GM23338 (cell line): ENCODE measurements around the gene TAF7L. TPM values are rescaled to one million over a fixed set of nuclear protein-coding genes. Genes with fewer than 3 reads are reported as not detected.

ENCODE experiments used
- ATAC-seq: fragments of 200-7000 bp; cut with Tn5 transposase; 3 replicates; pipeline ENCODE4 v1.9.1; 2020
- DNase-seq: peaks from one replicate; pipeline ENCODE4 v3.0.0-alpha.2; 2015; ENCODE audit warnings: low spot score
- H2AFZ ChIP-seq: fragments of 200-600 bp; sonication (generic); 2 replicates; pipeline ENCODE4 v1.8.0; 2016; ENCODE audit warnings: antibody characterized with exemption, mild to moderate bottlenecking, moderate library complexity
- H3F3A ChIP-seq: fragments of 200-600 bp; sonication (generic); replicated peaks from 2 replicates; pipeline ENCODE4 v1.8.0; 2017; ENCODE audit warnings: antibody characterized with exemption, mixed run types, low read depth
- H3K27ac ChIP-seq: fragments of 200-600 bp; sonication (generic); 2 replicates; pipeline ENCODE4 v1.6.1; 2016; ENCODE audit warnings: low read depth
- H3K27me3 ChIP-seq: fragments of 200-600 bp; sonication (generic); 2 replicates; pipeline ENCODE4 v1.8.0; 2016; ENCODE audit warnings: mild to moderate bottlenecking, mixed run types, moderate library complexity; ENCODE audit not compliant: insufficient read depth
- H3K36me3 ChIP-seq: fragments of 200-600 bp; sonication (generic); 2 replicates; pipeline ENCODE4 v1.8.0; 2016; ENCODE audit warnings: mild to moderate bottlenecking; ENCODE audit not compliant: insufficient read depth
- H3K4me1 ChIP-seq: fragments of 200-600 bp; sonication (generic); 2 replicates; pipeline ENCODE4 v1.8.0; 2016; ENCODE audit warnings: mild to moderate bottlenecking, moderate library complexity; ENCODE audit not compliant: insufficient read depth
- H3K4me2 ChIP-seq: fragments of 200-600 bp; sonication (generic); 2 replicates; pipeline ENCODE4 v1.7.1; 2017; ENCODE audit warnings: mixed run types
- H3K4me3 ChIP-seq: fragments of 200-600 bp; sonication (generic); 2 replicates; pipeline ENCODE4 v1.6.1; 2016; ENCODE audit warnings: mixed run types
- H3K79me2 ChIP-seq: fragments of 200-600 bp; sonication (generic); replicated peaks from 2 replicates; pipeline ENCODE4 v1.8.0; 2017; ENCODE audit warnings: mild to moderate bottlenecking; ENCODE audit not compliant: insufficient read depth
- H3K9me2 ChIP-seq: fragments of 200-600 bp; sonication (generic); 2 replicates; pipeline ENCODE4 v1.8.0; 2017; ENCODE audit not compliant: insufficient read depth
- H4K20me1 ChIP-seq: fragments of 200-600 bp; sonication (generic); replicated peaks from 2 replicates; pipeline ENCODE4 v1.8.0; 2017; ENCODE audit warnings: mild to moderate bottlenecking; ENCODE audit not compliant: insufficient read depth
- H3K27ac Mint-ChIP-seq: 2 replicates; pipeline ENCODE4 v1.8.0; 2020; ENCODE audit warnings: inconsistent platforms, mild to moderate bottlenecking, moderate library complexity, mixed read lengths
- H3K27me3 Mint-ChIP-seq: 3 replicates; pipeline ENCODE4 v1.8.0; 2022; ENCODE audit warnings: low read depth, mild to moderate bottlenecking, moderate library complexity, mixed read lengths, inconsistent platforms; ENCODE audit not compliant: insufficient read depth, poor library complexity
- H3K36me3 Mint-ChIP-seq: 3 replicates; pipeline ENCODE4 v1.8.0; 2021; ENCODE audit warnings: low read depth, mild to moderate bottlenecking, inconsistent platforms, moderate library complexity, mixed read lengths
- H3K4me1 Mint-ChIP-seq: 3 replicates; pipeline ENCODE4 v1.8.0; 2020; ENCODE audit warnings: mild to moderate bottlenecking, inconsistent platforms, mixed read lengths
- H3K4me3 Mint-ChIP-seq: 3 replicates; pipeline ENCODE4 v1.8.0; 2021; ENCODE audit warnings: moderate library complexity, mild to moderate bottlenecking, inconsistent platforms, mixed read lengths
- H3K9me3 Mint-ChIP-seq: 3 replicates; pipeline ENCODE4 v1.8.0; 2020; ENCODE audit warnings: moderate library complexity, mild to moderate bottlenecking, inconsistent platforms, mixed read lengths
- CREB1 ChIP-seq: fragments of 250-450 bp; sonication (Bioruptor Pico); IDR thresholded peaks from 2 replicates; pipeline ENCODE4 v1.5.0; 2020; ENCODE audit warnings: low read depth, mild to moderate bottlenecking, moderate library complexity
- CTCF ChIP-seq, 2 experiments: fragments of 200-600 bp in 1 of 2; sonication (generic) in 1 of 2; conservative IDR thresholded peaks; 2 replicates each; pipeline versions ENCODE4 v1.5.1 to v1.6.1; 2016 to 2017; ENCODE audit warnings: antibody characterized with exemption in 2 of 2, low read depth in 2 of 2, mild to moderate bottlenecking in 2 of 2, moderate library complexity in 1 of 2
- ETS1 ChIP-seq: IDR thresholded peaks from 2 replicates; pipeline ENCODE4 v1.6.1; 2016; ENCODE audit warnings: antibody characterized with exemption
- EZH2 ChIP-seq: fragments of 200-600 bp; sonication (generic); IDR thresholded peaks from one replicate; pipeline ENCODE4 v1.8.0; 2017; ENCODE audit warnings: antibody characterized with exemption, mild to moderate bottlenecking, low read depth; ENCODE audit not compliant: unreplicated experiment
- EZH2phosphoT487 ChIP-seq: fragments of 200-600 bp; sonication (generic); IDR thresholded peaks from one replicate; pipeline ENCODE4 v1.8.1; 2018; ENCODE audit warnings: antibody characterized with exemption; ENCODE audit not compliant: unreplicated experiment
- NANOG ChIP-seq: IDR thresholded peaks from 2 replicates; pipeline ENCODE4 v1.6.1; 2016; ENCODE audit warnings: antibody characterized with exemption, borderline replicate concordance
- POLR2AphosphoS5 ChIP-seq: IDR thresholded peaks from 2 replicates; pipeline ENCODE4 v1.6.1; 2016; ENCODE audit warnings: antibody characterized with exemption, low read depth
- REST ChIP-seq: IDR thresholded peaks from one replicate; pipeline ENCODE4 v1.6.1; 2018; ENCODE audit warnings: antibody characterized with exemption; ENCODE audit not compliant: unreplicated experiment
- STAT1 ChIP-seq: IDR thresholded peaks from one replicate; pipeline ENCODE4 v1.6.1; 2016; ENCODE audit warnings: antibody characterized with exemption; ENCODE audit not compliant: unreplicated experiment
- ZNF114 ChIP-seq: fragments of 250-450 bp; sonication (Bioruptor Pico); IDR thresholded peaks from 2 replicates; pipeline ENCODE4 v1.5.0; 2020; ENCODE audit warnings: mild to moderate bottlenecking, moderate library complexity
- ZNF331 ChIP-seq: fragments of 250-450 bp; sonication (Bioruptor Pico); IDR thresholded peaks from 2 replicates; pipeline ENCODE4 v1.5.0; 2020; ENCODE audit warnings: low read depth, mild to moderate bottlenecking, moderate library complexity
- polyA plus RNA-seq: library from polyadenylated mRNA; unstranded; fragments of >200 nt; fragmentation: Nextera tagmentation; extraction: Ambion mirVana; gene quantifications from 2 replicates; pipeline ENCODE4 v1.2.1, GENCODE V29; 2016
- total RNA-seq: library from RNA; depleted of rRNA; stranded (reverse); fragments of >200 nt; shearing (Covaris generic); gene quantifications from 2 replicates; pipeline ENCODE4 v1.2.3, GENCODE V29; 2014

Gene TAF7L
- total and polyA plus RNA-seq, 2 experiments from 2014 or later: 0.66 TPM; not detected in 1

- TF ChIP-seq CREB1 (CRISPR knock-in tag): no peak
Measured at GRCh38 chrX:101274198-101274597, 16.9 kb downstream of the TAF7L start (continued).

- H3K9me3 Mint-ChIP-seq: no peaks in the 10 kb centered on the region
- H3K27me3 Mint-ChIP-seq: peaks cover 3% of the 10 kb centered on the region
- no peaks in the 10 kb centered on the region for H3K36me3 Mint-ChIP-seq
- no peaks in the 10 kb centered on the region for H3F3A ChIP-seq
- H2AFZ ChIP-seq: no peak overlapping the region
- no peaks in the 10 kb centered on the region for H3K36me3 ChIP-seq
- H4K20me1 ChIP-seq: no peaks in the 10 kb centered on the region
- H3K27ac ChIP-seq: no peak overlapping the region
- H3K4me1 ChIP-seq: no peaks in the 10 kb centered on the region
- TF ChIP-seq ZNF331 (CRISPR knock-in tag): no peak
- TF ChIP-seq POLR2AphosphoS5: no peak
- no peak for TF ChIP-seq EZH2
- no peak for TF ChIP-seq REST
- TF ChIP-seq STAT1: no peak
- TF ChIP-seq NANOG: no peak
- no peak overlapping the region for H3K4me2 ChIP-seq
- no peak overlapping the region for H3K4me3 ChIP-seq
- no peaks in the 10 kb centered on the region for H3K79me2 ChIP-seq
- H3K4me3 Mint-ChIP-seq: no peak overlapping the region
- no peak for DNase-seq
- no peak overlapping the region for H3K27ac Mint-ChIP-seq
- no peaks in the 10 kb centered on the region for H3K27me3 ChIP-seq
- ATAC-seq: no peak
- no peaks in the 10 kb centered on the region for H3K9me2 ChIP-seq
- H3K4me1 Mint-ChIP-seq: no peaks in the 10 kb centered on the region
Measured at GRCh38 chrX:101265869-101266428, 25.2 kb downstream of the TAF7L start.

- Histone ChIP-seq H3K79me2 (no peaks in the 10 kb centered on the region), H3K4me2 (no peak overlapping the region), H2AFZ (no peak overlapping the region), H3K4me1 (no peaks in the 10 kb centered on the region), H3F3A (no peaks in the 10 kb centered on the region), H3K36me3 (no peaks in the 10 kb centered on the region), H3K4me3 (no peak overlapping the region), H3K27me3 (no peaks in the 10 kb centered on the region), H3K9me2 (no peaks in the 10 kb centered on the region), H3K27ac (no peak overlapping the region), H4K20me1 (no peaks in the 10 kb centered on the region)
- Mint-ChIP-seq H3K4me3 (no peak overlapping the region), H3K27me3 (peaks cover 3% of the 10 kb centered on the region), H3K27ac (no peak overlapping the region), H3K4me1 (no peaks in the 10 kb centered on the region; the same call in 2 of the 3 replicates), H3K36me3 (no peaks in the 10 kb centered on the region), H3K9me3 (no peaks in the 10 kb centered on the region)
- TF ChIP-seq CREB1 (CRISPR knock-in tag) (no peak), EZH2phosphoT487 (no peak), CTCF (conservative IDR thresholded peaks at IDR 0.05; ENCODE audit: low read depth in 2 of 2) (no peak), STAT1 (no peak), ETS1 (no peak), REST (no peak), EZH2 (no peak), ZNF331 (CRISPR knock-in tag) (no peak), ZNF114 (CRISPR knock-in tag) (no peak), NANOG (no peak)
- DNase-seq: no peak
- no peak for ATAC-seq
Measured at GRCh38 chrX:101263766-101264165, 27.4 kb downstream of the TAF7L start.
